Heart right ventricle (tissue), 16 donors: Measurements from ENCODE around the gene INTS1. TPM values are rescaled to one million over a fixed set of nuclear protein-coding genes. Genes with fewer than 3 reads are reported as not detected.

Experiments
- ATAC-seq, 8 donors: fragments of 200-7000 bp; cut with Tn5 transposase; one replicate each; pipeline ENCODE4 v1.9.1; 2020; ENCODE audit warnings: mild to moderate bottlenecking in 8 of 8, moderate library complexity in 8 of 8, moderate number of reproducible peaks in 1 of 8
- DNase-seq, 2 donors: peaks; one replicate each; pipeline ENCODE4 v3.0.0-alpha.2; 2020
- H3K27ac ChIP-seq, 10 donors: fragments of 200-600 bp; sonication (generic) in 2 of 10; one replicate each; pipeline versions ENCODE4 v1.5.0 to v1.8.0; 2020 to 2022; ENCODE audit warnings: mild to moderate bottlenecking in 3 of 10
- H3K27me3 ChIP-seq, 7 donors: fragments of 200-600 bp; one replicate each; pipeline ENCODE4 v1.8.0; 2021 to 2022; ENCODE audit warnings: mild to moderate bottlenecking in 2 of 7
- H3K36me3 ChIP-seq, 9 donors: fragments of 200-600 bp; sonication (generic) in 1 of 9; one replicate each; pipeline versions ENCODE4 v1.5.0 to v1.8.0; 2020 to 2022; ENCODE audit warnings: mild to moderate bottlenecking in 2 of 9
- H3K4me1 ChIP-seq, 9 donors: fragments of 200-600 bp; sonication (generic) in 1 of 9; one replicate each; pipeline versions ENCODE4 v1.5.0 to v1.8.0; 2020 to 2022; ENCODE audit warnings: mild to moderate bottlenecking in 4 of 9
- H3K4me3 ChIP-seq, 10 donors: fragments of 200-600 bp; sonication (generic) in 2 of 10; one replicate each; pipeline versions ENCODE4 v1.5.0 to v1.8.0; 2020 to 2022; ENCODE audit warnings: mild to moderate bottlenecking in 7 of 10, moderate library complexity in 2 of 10
- H3K9me3 ChIP-seq, 11 donors: fragments of 200-600 bp in 10 of 11; sonication (generic) in 2 of 11; one replicate each; pipeline versions ENCODE4 v1.5.0 to v1.8.0; 2013 to 2022; ENCODE audit warnings: mild to moderate bottlenecking in 2 of 11, control low read depth in 1 of 11, moderate library complexity in 1 of 11
- CTCF ChIP-seq, 9 donors: fragments of 200-600 bp; sonication (generic) in 2 of 9; IDR thresholded peaks; one replicate each; pipeline versions ENCODE4 v1.5.0 to v1.8.0; 2021 to 2022; ENCODE audit warnings: antibody characterized with exemption in 9 of 9, mild to moderate bottlenecking in 5 of 9, moderate library complexity in 1 of 9
- WGBS, 2 donors: extraction: QIAGEN DNeasy Blood & Tissue Kit; methylation state at CpG; one replicate each; pipeline ENCODE4 v1.1.7; 2013; ENCODE audit warnings: inconsistent platforms in 1 of 2; 5-methylcytosine and 5-hydroxymethylcytosine counted together
- intact Hi-C, 10 donors: fragments of 100-400 bp; cut with DNase I; formaldehyde crosslinking; loops; one replicate each; pipeline versions ENCODE4 v1.11.1 to v1.14.2; 2022
- polyA plus RNA-seq, 2 donors: library from polyadenylated mRNA; stranded (reverse); fragments of 200-250 nt; gene quantifications; one replicate each; pipeline ENCODE4 v1.2.3, GENCODE V29; 2013
- total RNA-seq, 10 donors: library from RNA; stranded (reverse); fragmentation: NEBNext Ultra II Directional in 3 of 10; extraction: Animal tissue kit (Norgen Biotek cat#: 25700) in 3 of 10; gene quantifications; one replicate each; pipeline versions ENCODE4 v1.2.1 to v1.2.4, GENCODE V29; 2021 to 2023
- donor health status: Arrhythmogenic right ventricular cardiomyopathy.
- donor health status: ischemic (EF 13 %, LVEDD 7.1; RV severe dilation, severe dysfunction).
- donor health status: healthy with polysubstance abuse.
- donor health status: DM: no; HTN: yes; CAD: no.
- donor health status: DM: no; HTN: no; CAD: no.
- donor health status: ischemic (EF 25% LVEDD 6.9; RV normal size, moderate dysfunction).
- donor health status: ischemic (EF 25% LVEDD 5.7; RV mildly dilated, moderate dysfunction).
- donor health status: healthy.
- donor health status: DM: yes; HTN: yes; CAD: no.
- donor health status: Ischemic cardiomyopathy.
- donor health status: ischemic (EF 35%, LVEDD 5.7; RV mildly dilated, moderate dysfunction).
- donor health status: nonischemic (EF 11% LVEDD 7.7; RV severe dilation, severe dysfunction).
- donor health status: DM: yes; HTN: yes; CAD: no.
- donor health status: PGD.
- donor health status: ischemic (EF 29% LVEDD 5.4; RV normal size, mild dysfunction).
- donor health status: nonischemic (EF 23%, LVEDD 6.1; RV moderate dilation, normal function).

INTS1 gene
- total and polyA plus RNA-seq, 12 donors, result 41.5 to 59.4 (median 45.4) TPM

GRCh38 chr7:1526271-1526754, 22.1 kb upstream of the INTS1 start:
- 50 to 51% methylated on average over 6 of the region's 6 CpGs for WGBS, 2 donors
- H3K4me3 ChIP-seq, result no peak overlapping the region
- DNase-seq (no peak), ATAC-seq (peak in 1 of 8 donors; percentile 50)
- no peak overlapping the region for H3K27ac ChIP-seq
- intact Hi-C loops, result no loop called here
- peaks cover 0 to 7% (median 0%) of the 10 kb centered on the region in 7 donors for H3K27me3 ChIP-seq
- H3K9me3 ChIP-seq, result no peaks in the 10 kb centered on the region
- H3K36me3 ChIP-seq, result no peaks in the 10 kb centered on the region
- TF ChIP-seq CTCF (IDR thresholded peaks at IDR 0.05), result no peak
- H3K4me1 ChIP-seq, result peaks cover 0 to 12% (median 6%) of the 10 kb centered on the region in 9 donors

GRCh38 chr7:1525409-1525808, 21.2 kb upstream of the INTS1 start:
- H3K4me3 ChIP-seq, result no peak overlapping the region
- DNase-seq (no peak), ATAC-seq (no peak)
- WGBS, 2 donors, result 93 to 94% methylated on average over 6 of the region's 6 CpGs
- H3K27ac ChIP-seq, result no peak overlapping the region
- TF ChIP-seq CTCF (IDR thresholded peaks at IDR 0.05), result no peak
- H3K27me3 ChIP-seq, result peaks cover 0 to 7% (median 0%) of the 10 kb centered on the region in 7 donors
- intact Hi-C loops, result no loop called here
- H3K4me1 ChIP-seq, result peaks cover 0 to 11% (median 5%) of the 10 kb centered on the region in 9 donors
- H3K36me3 ChIP-seq, result no peaks in the 10 kb centered on the region
- H3K9me3 ChIP-seq, result no peaks in the 10 kb centered on the region

- TF ChIP-seq CTCF (IDR thresholded peaks at IDR 0.05), result no peak
- Histone ChIP-seq H3K4me1 (peaks cover 0 to 7% (median 0%) of the 10 kb centered on the region in 9 donors), H3K36me3 (no peaks in the 10 kb centered on the region), H3K9me3 (peaks cover 0 to 10% (median 0%) of the 10 kb centered on the region in 11 donors), H3K27me3 (peaks cover 0 to 7% (median 0%) of the 10 kb centered on the region in 7 donors), H3K27ac (no peak overlapping the region), H3K4me3 (no peak overlapping the region)
- intact Hi-C loops, result no loop called here
- ATAC-seq (no peak), DNase-seq (no peak)
- 75 to 79% methylated on average over 17 of the region's 17 CpGs for WGBS, 2 donors
Measured at GRCh38 chr7:1523844-1524243, 19.7 kb upstream of the INTS1 start.

- H3K27me3 ChIP-seq, result peaks cover 0 to 7% (median 0%) of the 10 kb centered on the region in 7 donors
- ATAC-seq (peak in 1 of 8 donors; percentile 8), DNase-seq (no peak)
- intact Hi-C loops, result no loop called here
- peaks cover 0 to 7% (median 0%) of the 10 kb centered on the region in 9 donors for H3K4me1 ChIP-seq
- no peak overlapping the region for H3K27ac ChIP-seq
- H3K4me3 ChIP-seq, result no peak overlapping the region
- H3K36me3 ChIP-seq, result no peaks in the 10 kb centered on the region
- TF ChIP-seq CTCF (IDR thresholded peaks at IDR 0.05), result no peak
- H3K9me3 ChIP-seq, result peaks cover 0 to 13% (median 0%) of the 10 kb centered on the region in 11 donors
- WGBS, 2 donors, result 36 to 49% methylated on average over 13 of the region's 13 CpGs
Measured at GRCh38 chr7:1523208-1523607, 19.0 kb upstream of the INTS1 start.
